Bronchial epithelial cell (primary cell): Measurements from ENCODE around the gene DSPP. TPM values are rescaled to one million over a fixed set of nuclear protein-coding genes. Genes with fewer than 3 reads are reported as not detected.

Source experiments
- DNase-seq: peaks from one replicate; pipeline ENCODE4 v3.0.0-alpha.2; 2010; ENCODE audit warnings: low read depth
- FAIRE-seq: peaks from 2 replicates; lab custom pipeline; 2011; peaks lifted over from hg19 to GRCh38; lab: Jason Lieb, UNC
- H3K27me3 ChIP-seq: 2 replicates; pipeline ENCODE4 v1.5.1; 2011; ENCODE audit warnings: low read length; ENCODE audit not compliant: control insufficient read depth, insufficient read depth
- H3K36me3 ChIP-seq: 2 replicates; pipeline ENCODE4 v1.5.1; 2011; ENCODE audit warnings: low read length; ENCODE audit not compliant: control insufficient read depth, insufficient read depth
- H3K4me3 ChIP-seq: 2 replicates; pipeline ENCODE4 v1.5.1; 2011; ENCODE audit warnings: mild to moderate bottlenecking, low read depth, low read length, control low read depth
- total RNA-seq: library from RNA; depleted of rRNA; stranded (reverse); fragments of >200 nt; gene quantifications from 2 replicates; pipeline ENCODE4 v1.2.1, GENCODE V29; 2014
- TF ChIP-seq, protein P1 (sequence below): IDR thresholded peaks from 2 replicates; pipeline ENCODE4 v1.5.1; 2011; ENCODE audit warnings: mild to moderate bottlenecking, moderate library complexity, low read length, control low read depth, inconsistent platforms; ENCODE audit not compliant: insufficient read depth, severe bottlenecking

DSPP gene
- total RNA-seq, 1 donor from 2014 or later: not detected

DNA sequence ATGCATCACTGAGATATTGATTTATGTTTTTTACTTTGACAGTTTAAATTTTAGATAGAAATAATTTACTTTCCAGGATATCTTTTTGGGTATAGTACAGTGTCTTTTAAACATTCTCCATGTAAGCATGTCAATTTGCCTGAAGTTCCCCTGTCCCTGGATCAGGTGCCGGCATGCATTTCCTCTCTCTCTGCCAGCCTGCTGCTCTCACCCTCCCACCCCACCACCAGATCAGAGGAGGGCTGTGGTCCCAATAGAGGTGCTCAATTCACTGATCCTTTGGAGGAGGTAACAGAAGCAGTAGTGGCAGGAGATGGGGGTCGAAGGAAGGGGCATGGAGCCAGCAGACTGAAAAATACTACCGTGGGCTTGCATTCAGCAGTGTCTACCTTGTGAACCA lies 28.3 kb upstream of the DSPP start:
- H3K36me3 ChIP-seq: no peaks in the 10 kb centered on the region
- TF ChIP-seq, protein P1, sequence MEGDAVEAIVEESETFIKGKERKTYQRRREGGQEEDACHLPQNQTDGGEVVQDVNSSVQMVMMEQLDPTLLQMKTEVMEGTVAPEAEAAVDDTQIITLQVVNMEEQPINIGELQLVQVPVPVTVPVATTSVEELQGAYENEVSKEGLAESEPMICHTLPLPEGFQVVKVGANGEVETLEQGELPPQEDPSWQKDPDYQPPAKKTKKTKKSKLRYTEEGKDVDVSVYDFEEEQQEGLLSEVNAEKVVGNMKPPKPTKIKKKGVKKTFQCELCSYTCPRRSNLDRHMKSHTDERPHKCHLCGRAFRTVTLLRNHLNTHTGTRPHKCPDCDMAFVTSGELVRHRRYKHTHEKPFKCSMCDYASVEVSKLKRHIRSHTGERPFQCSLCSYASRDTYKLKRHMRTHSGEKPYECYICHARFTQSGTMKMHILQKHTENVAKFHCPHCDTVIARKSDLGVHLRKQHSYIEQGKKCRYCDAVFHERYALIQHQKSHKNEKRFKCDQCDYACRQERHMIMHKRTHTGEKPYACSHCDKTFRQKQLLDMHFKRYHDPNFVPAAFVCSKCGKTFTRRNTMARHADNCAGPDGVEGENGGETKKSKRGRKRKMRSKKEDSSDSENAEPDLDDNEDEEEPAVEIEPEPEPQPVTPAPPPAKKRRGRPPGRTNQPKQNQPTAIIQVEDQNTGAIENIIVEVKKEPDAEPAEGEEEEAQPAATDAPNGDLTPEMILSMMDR: no peak
- no peak for DNase-seq
- no peak for FAIRE-seq
- no peak overlapping the region for H3K4me3 ChIP-seq
- H3K27me3 ChIP-seq: no peaks in the 10 kb centered on the region

DNA sequence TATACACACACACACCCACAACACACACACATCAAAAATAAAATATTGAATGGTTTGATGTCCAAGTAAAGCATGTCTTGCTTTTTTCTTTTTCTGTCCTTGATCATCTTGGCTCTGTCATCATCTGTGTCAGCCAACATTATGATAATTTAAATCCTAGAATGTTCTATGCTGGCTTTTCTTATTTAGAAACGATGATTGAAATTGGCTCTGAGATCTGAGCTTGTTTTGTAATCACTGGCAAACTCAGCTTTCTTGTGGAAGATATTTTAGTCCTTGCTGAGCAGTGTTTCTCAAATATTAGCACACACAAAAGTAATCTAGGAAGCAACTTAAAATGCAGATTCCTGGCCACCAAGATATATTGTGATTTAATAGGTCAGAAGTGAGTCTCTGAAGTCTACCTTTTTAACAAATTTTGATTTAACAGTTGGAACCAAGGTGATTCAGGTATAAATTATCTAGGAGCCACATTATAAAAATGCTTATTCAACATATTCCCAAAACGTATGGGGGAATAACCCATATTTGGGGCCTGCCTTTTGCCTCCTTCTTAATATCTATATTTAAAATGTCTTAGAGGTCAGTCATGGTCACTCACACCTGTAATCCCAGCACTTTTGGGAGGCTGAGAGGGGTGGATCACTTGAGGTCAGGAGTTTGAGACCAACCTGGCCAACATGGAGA lies 24.0 kb upstream of the DSPP start:
- DNase-seq (no peak), FAIRE-seq (no peak)
- H3K36me3 ChIP-seq: no peaks in the 10 kb centered on the region
- TF ChIP-seq, protein P1: no peak
- H3K4me3 ChIP-seq: no peak overlapping the region
- no peaks in the 10 kb centered on the region for H3K27me3 ChIP-seq

DNA sequence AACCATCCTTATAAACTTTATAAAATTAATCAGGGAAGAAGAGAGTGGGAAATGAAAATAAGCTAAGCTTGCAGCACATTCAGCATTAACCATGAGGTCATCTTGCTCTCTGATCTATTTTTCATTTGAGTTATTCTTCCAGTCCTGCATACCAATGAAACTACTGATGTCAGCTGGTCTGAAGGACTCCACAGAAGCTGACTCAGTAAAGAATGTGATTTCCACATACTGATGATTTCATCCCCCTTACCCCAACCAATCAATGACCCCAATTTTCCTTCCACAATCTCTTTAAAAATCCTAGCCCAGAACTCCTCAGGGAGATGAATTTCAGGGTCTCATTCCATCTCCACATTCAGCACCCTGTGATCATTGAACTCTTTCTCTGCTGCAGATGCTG lies 18.8 kb upstream of the DSPP start:
- DNase-seq: peak; percentile 95
- FAIRE-seq: no peak
- no peaks in the 10 kb centered on the region for H3K27me3 ChIP-seq
- no peaks in the 10 kb centered on the region for H3K36me3 ChIP-seq
- TF ChIP-seq, protein P1: no peak
- H3K4me3 ChIP-seq: no peak overlapping the region

DNA sequence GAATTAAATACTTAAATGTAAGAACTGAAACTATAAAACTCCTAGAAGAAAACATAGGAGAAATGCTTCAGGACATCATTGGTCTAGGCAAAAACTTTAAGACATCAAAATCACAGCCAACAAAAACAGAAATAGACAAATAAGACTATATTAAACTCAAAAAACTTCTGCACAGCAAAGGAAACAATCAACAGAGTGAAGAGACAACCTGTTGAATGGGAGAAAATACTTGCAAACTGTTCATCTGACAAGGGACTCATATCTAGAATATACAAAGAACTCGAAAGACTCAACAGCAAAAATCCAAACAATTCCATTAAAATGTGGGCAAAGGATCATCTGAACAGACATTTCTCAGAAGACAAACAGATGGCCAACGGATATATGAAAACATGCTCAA lies 16.2 kb upstream of the DSPP start:
- H3K36me3 ChIP-seq: no peaks in the 10 kb centered on the region
- no peaks in the 10 kb centered on the region for H3K27me3 ChIP-seq
- TF ChIP-seq, protein P1: no peak
- no peak for FAIRE-seq
- H3K4me3 ChIP-seq: no peak overlapping the region
- DNase-seq: no peak

DNA sequence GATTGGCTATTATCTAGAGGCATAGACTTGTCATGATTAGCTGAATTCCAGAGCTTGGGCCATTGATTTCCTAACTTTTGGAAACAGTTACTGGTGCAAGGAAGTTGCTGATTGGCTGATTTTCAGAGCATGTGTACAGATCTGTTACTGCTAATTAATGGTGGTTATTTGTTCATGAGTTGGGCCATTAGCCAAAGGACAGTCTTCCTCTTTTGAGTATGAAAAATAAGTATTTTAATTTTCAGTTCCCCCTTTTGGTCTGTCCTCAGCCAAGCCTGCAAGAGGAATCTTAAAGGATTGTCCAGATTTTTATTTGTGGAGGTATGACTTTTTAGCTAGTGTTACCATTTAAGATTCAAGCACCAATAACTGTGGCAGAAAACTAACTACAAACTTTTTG lies 7.0 kb upstream of the DSPP start:
- TF ChIP-seq, protein P1: no peak
- H3K4me3 ChIP-seq: no peak overlapping the region
- DNase-seq (no peak), FAIRE-seq (no peak)
- H3K27me3 ChIP-seq: no peaks in the 10 kb centered on the region
- H3K36me3 ChIP-seq: no peaks in the 10 kb centered on the region

DNA sequence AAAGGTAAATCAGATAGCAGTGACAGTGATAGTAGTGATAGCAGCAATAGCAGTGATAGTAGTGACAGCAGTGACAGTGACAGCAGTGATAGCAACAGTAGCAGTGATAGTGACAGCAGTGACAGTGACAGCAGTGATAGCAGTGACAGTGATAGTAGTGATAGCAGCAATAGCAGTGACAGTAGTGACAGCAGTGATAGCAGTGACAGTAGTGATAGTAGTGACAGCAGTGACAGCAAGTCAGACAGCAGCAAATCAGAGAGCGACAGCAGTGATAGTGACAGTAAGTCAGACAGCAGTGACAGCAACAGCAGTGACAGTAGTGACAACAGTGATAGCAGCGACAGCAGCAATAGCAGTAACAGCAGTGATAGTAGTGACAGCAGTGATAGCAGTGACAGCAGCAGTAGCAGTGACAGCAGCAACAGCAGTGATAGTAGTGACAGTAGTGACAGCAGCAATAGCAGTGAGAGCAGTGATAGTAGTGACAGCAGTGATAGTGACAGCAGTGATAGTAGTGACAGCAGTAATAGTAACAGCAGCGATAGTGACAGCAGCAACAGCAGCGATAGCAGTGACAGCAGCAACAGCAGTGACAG lies 6.1 kb downstream of the DSPP start:
- H3K36me3 ChIP-seq: no peaks in the 10 kb centered on the region
- no peaks in the 10 kb centered on the region for H3K27me3 ChIP-seq
- DNase-seq (no peak), FAIRE-seq (no peak)
- TF ChIP-seq, protein P1: no peak
- no peak overlapping the region for H3K4me3 ChIP-seq
